OCI-LY3 (cell line): ENCODE measurements around the gene STAB1.

ENCODE experiments used
- H2AFZ ChIP-seq: fragments of 200-600, 300-600 bp; shearing (Covaris generic); 2 replicates; pipeline ENCODE4 v1.6.0; 2014; ENCODE audit warnings: antibody characterized with exemption, low read depth, low read length
- H3K27ac ChIP-seq: fragments of 200-600, 300-600 bp; sonication (generic); 2 replicates; pipeline ENCODE4 v1.5.1; 2014; ENCODE audit warnings: mild to moderate bottlenecking, low read length, moderate library complexity, mixed read lengths
- H3K27me3 ChIP-seq: fragments of 200-600, 300-600 bp; sonication (generic); 2 replicates; pipeline ENCODE4 v1.6.1; 2014; ENCODE audit warnings: low read depth, low read length, mixed read lengths
- H3K36me3 ChIP-seq: fragments of 200-600, 300-600 bp; sonication (generic); replicated peaks from 2 replicates; pipeline ENCODE3; 2014; ENCODE audit warnings: low read depth, low read length, mixed read lengths
- H3K4me1 ChIP-seq: fragments of 300-600, 200-600 bp; sonication (generic); 2 replicates; pipeline ENCODE4 v1.6.1; 2014; ENCODE audit warnings: low read length, mixed read lengths
- H3K4me2 ChIP-seq: fragments of 200-600, 300-600 bp; sonication (generic); 2 replicates; pipeline ENCODE4 v1.6.1; 2014; ENCODE audit warnings: low read length, mixed read lengths
- H3K4me3 ChIP-seq: fragments of 300-600, 200-600 bp; sonication (generic); 2 replicates; pipeline ENCODE4 v1.5.1; 2014; ENCODE audit warnings: antibody characterized with exemption, mild to moderate bottlenecking, low read length, moderate library complexity
- H3K79me2 ChIP-seq: fragments of 300-600, 200-600 bp; shearing (Covaris generic); 2 replicates; pipeline ENCODE4 v1.6.1; 2014; ENCODE audit warnings: mild to moderate bottlenecking, low read length, mixed read lengths
- H3K9ac ChIP-seq: fragments of 300-600, 200-600 bp; shearing (Covaris generic); 2 replicates; pipeline ENCODE4 v1.6.0; 2014; ENCODE audit warnings: mild to moderate bottlenecking, low read length, moderate library complexity
- H3K9me3 ChIP-seq: fragments of 200-600, 300-600 bp; shearing (Covaris generic); 2 replicates; pipeline ENCODE4 v1.6.1; 2014; ENCODE audit warnings: low read length, mixed read lengths; ENCODE audit not compliant: insufficient read depth
- H4K20me1 ChIP-seq: fragments of 200-600, 300-600 bp; sonication (generic); 2 replicates; pipeline ENCODE4 v1.6.1; 2016; ENCODE audit warnings: low read length, mixed read lengths; ENCODE audit not compliant: insufficient read depth
- EZH2phosphoT487 ChIP-seq: fragments of 200-600 bp; shearing (Covaris generic); IDR thresholded peaks from 2 replicates; pipeline ENCODE4 v1.6.1; 2018; ENCODE audit warnings: antibody characterized with exemption, mixed run types, low read depth
- TF ChIP-seq, protein P1 (sequence below): fragments of 200-600, 300-600 bp; sonication (generic); IDR thresholded peaks from 2 replicates; pipeline ENCODE4 v1.5.1; 2014; ENCODE audit warnings: antibody characterized with exemption, low read length, low read depth

Gene STAB1

GRCh38 chr3:52512105-52512504 is 17.0 kb downstream of the STAB1 start:
- TF ChIP-seq, protein P1, sequence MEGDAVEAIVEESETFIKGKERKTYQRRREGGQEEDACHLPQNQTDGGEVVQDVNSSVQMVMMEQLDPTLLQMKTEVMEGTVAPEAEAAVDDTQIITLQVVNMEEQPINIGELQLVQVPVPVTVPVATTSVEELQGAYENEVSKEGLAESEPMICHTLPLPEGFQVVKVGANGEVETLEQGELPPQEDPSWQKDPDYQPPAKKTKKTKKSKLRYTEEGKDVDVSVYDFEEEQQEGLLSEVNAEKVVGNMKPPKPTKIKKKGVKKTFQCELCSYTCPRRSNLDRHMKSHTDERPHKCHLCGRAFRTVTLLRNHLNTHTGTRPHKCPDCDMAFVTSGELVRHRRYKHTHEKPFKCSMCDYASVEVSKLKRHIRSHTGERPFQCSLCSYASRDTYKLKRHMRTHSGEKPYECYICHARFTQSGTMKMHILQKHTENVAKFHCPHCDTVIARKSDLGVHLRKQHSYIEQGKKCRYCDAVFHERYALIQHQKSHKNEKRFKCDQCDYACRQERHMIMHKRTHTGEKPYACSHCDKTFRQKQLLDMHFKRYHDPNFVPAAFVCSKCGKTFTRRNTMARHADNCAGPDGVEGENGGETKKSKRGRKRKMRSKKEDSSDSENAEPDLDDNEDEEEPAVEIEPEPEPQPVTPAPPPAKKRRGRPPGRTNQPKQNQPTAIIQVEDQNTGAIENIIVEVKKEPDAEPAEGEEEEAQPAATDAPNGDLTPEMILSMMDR, result no peak
- no peak for TF ChIP-seq EZH2phosphoT487
- no peak overlapping the region for H3K4me3 ChIP-seq
- no peaks in the 10 kb centered on the region for H3K4me1 ChIP-seq
- H2AFZ ChIP-seq, result no peak overlapping the region
- no peaks in the 10 kb centered on the region for H3K79me2 ChIP-seq
- no peaks in the 10 kb centered on the region for H3K36me3 ChIP-seq
- no peak overlapping the region for H3K9ac ChIP-seq
- no peak overlapping the region for H3K27ac ChIP-seq
- no peaks in the 10 kb centered on the region for H4K20me1 ChIP-seq
- H3K4me2 ChIP-seq, result no peak overlapping the region
- H3K27me3 ChIP-seq, result peaks cover 8% of the 10 kb centered on the region; the same call in 1 of the 2 replicates
- H3K9me3 ChIP-seq, result no peaks in the 10 kb centered on the region

DNA sequence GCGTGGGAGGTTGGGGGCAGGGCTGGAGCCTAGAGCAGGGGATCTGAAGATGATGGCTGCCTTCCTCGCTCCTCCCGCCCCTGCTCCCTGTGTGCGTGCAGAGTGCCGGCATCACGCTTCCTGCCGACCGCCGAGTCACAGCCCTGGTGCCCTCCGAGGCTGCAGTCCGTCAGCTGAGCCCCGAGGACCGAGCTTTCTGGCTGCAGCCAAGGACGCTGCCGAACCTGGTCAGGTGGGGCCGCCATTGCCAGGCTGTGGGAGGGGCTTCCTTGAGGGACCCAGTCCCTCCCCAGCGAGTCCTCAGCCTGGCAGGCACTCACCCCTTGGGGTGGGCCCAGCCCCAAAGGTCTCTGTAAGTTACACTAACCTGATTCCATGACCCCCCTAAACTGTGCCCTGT is 17.6 kb downstream of the STAB1 start:
- H3K9me3 ChIP-seq, result no peaks in the 10 kb centered on the region
- H3K4me3 ChIP-seq, result no peak overlapping the region
- no peak overlapping the region for H3K4me2 ChIP-seq
- H2AFZ ChIP-seq, result no peak overlapping the region
- no peak overlapping the region for H3K9ac ChIP-seq
- H3K27me3 ChIP-seq, result peaks cover 8% of the 10 kb centered on the region; the same call in 1 of the 2 replicates
- H3K4me1 ChIP-seq, result no peaks in the 10 kb centered on the region
- H4K20me1 ChIP-seq, result no peaks in the 10 kb centered on the region
- no peaks in the 10 kb centered on the region for H3K36me3 ChIP-seq
- H3K79me2 ChIP-seq, result no peaks in the 10 kb centered on the region
- H3K27ac ChIP-seq, result no peak overlapping the region
- TF ChIP-seq, protein P1, result no peak
- no peak for TF ChIP-seq EZH2phosphoT487

- TF ChIP-seq, protein P1, result no peak
- no peak for TF ChIP-seq EZH2phosphoT487
- Histone ChIP-seq H2AFZ (no peak overlapping the region), H3K36me3 (no peaks in the 10 kb centered on the region), H3K79me2 (no peaks in the 10 kb centered on the region), H3K27ac (no peak overlapping the region), H4K20me1 (no peaks in the 10 kb centered on the region), H3K4me3 (no peak overlapping the region), H3K4me1 (no peaks in the 10 kb centered on the region), H3K27me3 (peaks cover 8% of the 10 kb centered on the region; the same call in 1 of the 2 replicates), H3K4me2 (no peak overlapping the region), H3K9me3 (no peaks in the 10 kb centered on the region), H3K9ac (no peak overlapping the region)
Observed at GRCh38 chr3:52513281-52513680, 18.1 kb downstream of the STAB1 start.

GRCh38 chr3:52514576-52514975 is 19.4 kb downstream of the STAB1 start:
- no peaks in the 10 kb centered on the region for H3K36me3 ChIP-seq
- no peak overlapping the region for H3K4me3 ChIP-seq
- H3K4me1 ChIP-seq, result no peaks in the 10 kb centered on the region

More at GRCh38 chr3:52514576-52514975, 19.4 kb downstream of the STAB1 start:
- Histone ChIP-seq H2AFZ (no peak overlapping the region), H4K20me1 (no peaks in the 10 kb centered on the region), H3K27me3 (peaks cover 2% of the 10 kb centered on the region; the same call in 1 of the 2 replicates), H3K9ac (no peak overlapping the region), H3K4me2 (no peak overlapping the region), H3K9me3 (no peaks in the 10 kb centered on the region), H3K79me2 (no peaks in the 10 kb centered on the region), H3K27ac (no peak overlapping the region)
- no peak for TF ChIP-seq EZH2phosphoT487
- TF ChIP-seq, protein P1, result no peak
